Keratinocyte (primary cell): Measurements from ENCODE around the gene MAPKAPK5. TPM values are rescaled to one million over a fixed set of nuclear protein-coding genes. Genes with fewer than 3 reads are reported as not detected.

ENCODE experiments used
- DNase-seq: peaks from one replicate; pipeline ENCODE4 v3.0.0-alpha.2; 2011; ENCODE audit warnings: low read depth, missing footprints, low spot score
- FAIRE-seq: peaks from 2 replicates; lab custom pipeline; 2011; peaks lifted over from hg19 to GRCh38; lab: Jason Lieb, UNC
- H2AFZ ChIP-seq: 2 replicates; pipeline ENCODE4 v1.6.0; 2012; ENCODE audit warnings: low read length, control low read depth, inconsistent platforms; ENCODE audit not compliant: control insufficient read depth
- H3K27ac ChIP-seq: 2 replicates; pipeline ENCODE4 v1.5.1; 2011; ENCODE audit warnings: low read length; ENCODE audit not compliant: control insufficient read depth, insufficient read depth
- H3K27me3 ChIP-seq: 3 replicates; pipeline ENCODE4 v1.6.0; 2011; ENCODE audit warnings: low read length; ENCODE audit not compliant: control insufficient read depth, insufficient read depth; ENCODE audit errors: extremely low read depth
- H3K36me3 ChIP-seq, 2 experiments: 2 replicates in 1 of 2; 3 replicates in 1 of 2; pipeline ENCODE4 v1.5.1; 2011; ENCODE audit warnings: low read length in 2 of 2, mild to moderate bottlenecking in 1 of 2; ENCODE audit not compliant: control insufficient read depth in 2 of 2, insufficient read depth in 2 of 2; ENCODE audit errors: extremely low read depth in 1 of 2
- H3K4me1 ChIP-seq: 3 replicates; pipeline ENCODE4 v1.5.1; 2011; ENCODE audit warnings: low read length; ENCODE audit not compliant: control insufficient read depth, insufficient read depth; ENCODE audit errors: extremely low read depth
- H3K4me2 ChIP-seq: 3 replicates; pipeline ENCODE4 v1.6.0; 2011; ENCODE audit warnings: low read depth, low read length; ENCODE audit not compliant: control insufficient read depth, insufficient read depth; ENCODE audit errors: extremely low read depth
- H3K4me3 ChIP-seq, 3 experiments: fragments of 200-600 bp in 1 of 3; sonication (generic) in 1 of 3; 2 replicates in 2 of 3; 3 replicates in 1 of 3; pipeline ENCODE4 v1.5.1; 2011 to 2016; ENCODE audit warnings: low read length in 3 of 3, mild to moderate bottlenecking in 3 of 3, control low read depth in 2 of 3, inconsistent platforms in 1 of 3, low read depth in 1 of 3, mixed read lengths in 1 of 3, mixed run types in 1 of 3, moderate library complexity in 1 of 3; ENCODE audit not compliant: control insufficient read depth in 2 of 3, insufficient read depth in 2 of 3; ENCODE audit errors: extremely low read depth in 1 of 3
- H3K79me2 ChIP-seq: 2 replicates; pipeline ENCODE4 v1.6.0; 2012; ENCODE audit warnings: low read length; ENCODE audit not compliant: control insufficient read depth, insufficient read depth
- H3K9ac ChIP-seq: 3 replicates; pipeline ENCODE4 v1.6.0; 2011; ENCODE audit warnings: low read length; ENCODE audit not compliant: control insufficient read depth, insufficient read depth; ENCODE audit errors: extremely low read depth
- H3K9me1 ChIP-seq: 3 replicates; pipeline ENCODE4 v1.6.0; 2011; ENCODE audit warnings: low read length; ENCODE audit not compliant: control insufficient read depth, insufficient read depth; ENCODE audit errors: extremely low read depth
- H3K9me3 ChIP-seq: 2 replicates; pipeline ENCODE4 v1.5.1; 2012; ENCODE audit warnings: low read depth, low read length; ENCODE audit not compliant: control insufficient read depth
- H4K20me1 ChIP-seq: 3 replicates; pipeline ENCODE4 v1.6.0; 2011; ENCODE audit warnings: low read length; ENCODE audit not compliant: control insufficient read depth, insufficient read depth; ENCODE audit errors: extremely low read depth
- EZH2 ChIP-seq: IDR thresholded peaks from one replicate; pipeline ENCODE4 v1.6.1; 2012; ENCODE audit warnings: inconsistent platforms, mild to moderate bottlenecking, low read length, moderate library complexity
- dilution Hi-C: fragments of 300-500 bp; cut with MboI; formaldehyde crosslinking; loops from one replicate; pipeline ENCODE4 v1.7.0; 2020; ENCODE audit warnings: low sequenced_read_pairs; ENCODE audit not compliant: extremely low pct_ligation_motif_present
- polyA plus RNA-seq, 5 experiments: library from polyadenylated mRNA; depleted of rRNA in 3 of 5; stranded (reverse) in 3 of 5; stranded (forward) in 1 of 5; unstranded in 1 of 5; fragments of >200 nt; gene quantifications; 1 replicate in 1 of 5; 2 replicates in 3 of 5; 3 replicates in 1 of 5; pipeline versions ENCODE4 v1.2.1 to v1.2.3, GENCODE V29; 2011 to 2012; ENCODE audit warnings: missing spikeins in 2 of 5, low read depth in 1 of 5, low replicate concordance in 1 of 5
- TF ChIP-seq, protein P1 (sequence below), 3 experiments: IDR thresholded peaks in 1 of 3; conservative IDR thresholded peaks in 1 of 3; optimal IDR thresholded peaks in 1 of 3; 2 replicates in 2 of 3; 3 replicates in 1 of 3; pipeline versions ENCODE3 to v1.5.1; 2011; ENCODE audit warnings: low read length in 3 of 3, mild to moderate bottlenecking in 3 of 3, moderate library complexity in 2 of 3, control low read depth in 1 of 3, inconsistent platforms in 1 of 3; ENCODE audit not compliant: insufficient read depth in 2 of 3; ENCODE audit errors: extremely low read depth in 1 of 3

MAPKAPK5 gene
- polyA plus RNA-seq, 1 donor (not counting 4 experiments of a cell fraction or from before 2014, with no cell fraction given) = 39.1 TPM

DNA sequence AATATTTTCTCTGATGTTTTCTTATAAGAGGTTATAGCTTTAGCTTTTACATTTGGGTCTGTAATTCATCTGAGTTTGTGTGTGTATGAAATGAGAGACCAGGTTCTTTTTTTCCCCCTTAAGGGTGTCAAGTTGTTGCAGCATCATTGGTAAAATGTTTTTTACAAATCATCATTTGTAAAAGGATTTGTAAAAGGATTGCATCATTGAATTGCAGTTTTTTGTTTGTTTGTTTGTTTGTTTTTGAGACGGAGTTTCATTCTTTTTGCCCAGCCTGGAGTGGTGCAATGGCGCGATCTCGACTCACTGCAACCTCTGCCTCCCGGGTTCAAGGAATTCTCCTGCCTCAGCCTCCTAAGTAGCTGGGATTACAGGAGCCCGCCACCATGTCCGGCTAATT, 31.1 kb downstream of the MAPKAPK5 start:
- H3K27me3 ChIP-seq = no peaks in the 10 kb centered on the region
- no peaks in the 10 kb centered on the region for H3K9me1 ChIP-seq
- FAIRE-seq (no peak), DNase-seq (no peak)
- dilution Hi-C loops = no loop called here
- H3K36me3 ChIP-seq = peaks cover 24 to 25% of the 10 kb centered on the region in 2 experiments
- H3K79me2 ChIP-seq = no peaks in the 10 kb centered on the region
- no peak overlapping the region for H2AFZ ChIP-seq
- H4K20me1 ChIP-seq = no peaks in the 10 kb centered on the region
- no peak overlapping the region for H3K4me3 ChIP-seq
- no peaks in the 10 kb centered on the region for H3K4me1 ChIP-seq
- no peak overlapping the region for H3K27ac ChIP-seq
- no peak overlapping the region for H3K4me2 ChIP-seq
- H3K9me3 ChIP-seq = no peaks in the 10 kb centered on the region
- H3K9ac ChIP-seq = no peak overlapping the region
- no peak for TF ChIP-seq EZH2
- TF ChIP-seq, protein P1, sequence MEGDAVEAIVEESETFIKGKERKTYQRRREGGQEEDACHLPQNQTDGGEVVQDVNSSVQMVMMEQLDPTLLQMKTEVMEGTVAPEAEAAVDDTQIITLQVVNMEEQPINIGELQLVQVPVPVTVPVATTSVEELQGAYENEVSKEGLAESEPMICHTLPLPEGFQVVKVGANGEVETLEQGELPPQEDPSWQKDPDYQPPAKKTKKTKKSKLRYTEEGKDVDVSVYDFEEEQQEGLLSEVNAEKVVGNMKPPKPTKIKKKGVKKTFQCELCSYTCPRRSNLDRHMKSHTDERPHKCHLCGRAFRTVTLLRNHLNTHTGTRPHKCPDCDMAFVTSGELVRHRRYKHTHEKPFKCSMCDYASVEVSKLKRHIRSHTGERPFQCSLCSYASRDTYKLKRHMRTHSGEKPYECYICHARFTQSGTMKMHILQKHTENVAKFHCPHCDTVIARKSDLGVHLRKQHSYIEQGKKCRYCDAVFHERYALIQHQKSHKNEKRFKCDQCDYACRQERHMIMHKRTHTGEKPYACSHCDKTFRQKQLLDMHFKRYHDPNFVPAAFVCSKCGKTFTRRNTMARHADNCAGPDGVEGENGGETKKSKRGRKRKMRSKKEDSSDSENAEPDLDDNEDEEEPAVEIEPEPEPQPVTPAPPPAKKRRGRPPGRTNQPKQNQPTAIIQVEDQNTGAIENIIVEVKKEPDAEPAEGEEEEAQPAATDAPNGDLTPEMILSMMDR (optimal IDR thresholded peaks at IDR 0.05 in 1 of 3, IDR thresholded peaks at IDR 0.05 in 1 of 3, conservative IDR thresholded peaks at IDR 0.05 in 1 of 3; ENCODE audit: extremely low read depth in 1 of 3, insufficient read depth in 2 of 3, low read length in 3 of 3) = no peak

DNA sequence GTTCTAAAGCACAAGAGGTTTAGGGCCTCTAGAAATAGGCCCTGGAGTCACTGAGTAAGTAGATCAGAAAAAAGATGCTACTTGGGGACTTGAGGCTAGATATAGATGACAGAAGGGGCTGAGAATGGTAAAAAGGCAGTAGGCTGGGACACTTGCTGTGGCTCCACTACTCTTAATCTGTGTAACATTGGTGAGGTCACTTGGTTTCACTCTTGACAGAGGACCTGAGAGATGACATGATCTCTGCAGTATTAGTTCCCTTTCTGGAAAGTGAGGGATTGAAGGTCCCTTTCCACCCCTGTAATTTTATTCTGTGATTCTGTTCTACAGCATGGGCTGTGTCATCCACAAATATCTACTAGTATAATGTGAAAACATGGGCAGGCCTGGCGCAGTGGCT, 39.7 kb downstream of the MAPKAPK5 start:
- Histone ChIP-seq H4K20me1 (no peaks in the 10 kb centered on the region), H3K36me3 (peaks cover 31 to 44% of the 10 kb centered on the region in 2 experiments), H3K9me1 (no peaks in the 10 kb centered on the region), H3K4me3 (no peak overlapping the region), H3K4me2 (no peak overlapping the region), H3K9ac (no peak overlapping the region), H3K9me3 (no peaks in the 10 kb centered on the region), H3K4me1 (peaks cover 7% of the 10 kb centered on the region), H3K27ac (no peak overlapping the region), H3K27me3 (no peaks in the 10 kb centered on the region), H3K79me2 (no peaks in the 10 kb centered on the region), H2AFZ (no peak overlapping the region)
- dilution Hi-C loops = no loop called here
- FAIRE-seq (no peak), DNase-seq (no peak)
- TF ChIP-seq EZH2 = no peak
- TF ChIP-seq, protein P1 (optimal IDR thresholded peaks at IDR 0.05 in 1 of 3, IDR thresholded peaks at IDR 0.05 in 1 of 3, conservative IDR thresholded peaks at IDR 0.05 in 1 of 3; ENCODE audit: extremely low read depth in 1 of 3, insufficient read depth in 2 of 3, low read length in 3 of 3) = no peak
